Endothelial cell of umbilical vein (primary cell): Measurements from ENCODE around the gene TRAK1.

Experiments used
- CTCF ChIP-seq, 2 donors: IDR thresholded peaks; 1 replicate in 1 of 2; 2 replicates in 1 of 2; pipeline ENCODE4 v1.5.1; 2011; ENCODE audit warnings: low read length in 2 of 2, mild to moderate bottlenecking in 2 of 2, moderate library complexity in 2 of 2, control low read depth in 1 of 2, inconsistent platforms in 1 of 2, low read depth in 1 of 2; ENCODE audit not compliant: insufficient read depth in 1 of 2; ENCODE audit errors: extremely low read depth in 1 of 2
- EZH2 ChIP-seq: IDR thresholded peaks from 2 replicates; pipeline ENCODE4 v1.6.1; 2012; ENCODE audit warnings: borderline replicate concordance, low read depth, mild to moderate bottlenecking, moderate library complexity, low read length, inconsistent platforms; ENCODE audit not compliant: severe bottlenecking
- JUN ChIP-seq: IDR thresholded peaks from 2 replicates; pipeline ENCODE4 v1.6.1; 2011; ENCODE audit warnings: borderline replicate concordance, low read depth; ENCODE audit not compliant: insufficient read length, insufficient read depth
- MYC ChIP-seq: IDR thresholded peaks from one replicate; pipeline ENCODE4 v1.6.1; 2011; ENCODE audit warnings: mild to moderate bottlenecking, low read depth, low read length
- POLR2A ChIP-seq: IDR thresholded peaks from 2 replicates; pipeline ENCODE4 v1.6.1; 2012; ENCODE audit warnings: low read depth, mild to moderate bottlenecking, control low read depth, low read length
- POLR2AphosphoS5 ChIP-seq: IDR thresholded peaks from 2 replicates; pipeline ENCODE4 v1.6.1; 2012; ENCODE audit warnings: low read depth, mild to moderate bottlenecking, control low read depth, low read length, moderate library complexity; ENCODE audit not compliant: insufficient read depth

DNA sequence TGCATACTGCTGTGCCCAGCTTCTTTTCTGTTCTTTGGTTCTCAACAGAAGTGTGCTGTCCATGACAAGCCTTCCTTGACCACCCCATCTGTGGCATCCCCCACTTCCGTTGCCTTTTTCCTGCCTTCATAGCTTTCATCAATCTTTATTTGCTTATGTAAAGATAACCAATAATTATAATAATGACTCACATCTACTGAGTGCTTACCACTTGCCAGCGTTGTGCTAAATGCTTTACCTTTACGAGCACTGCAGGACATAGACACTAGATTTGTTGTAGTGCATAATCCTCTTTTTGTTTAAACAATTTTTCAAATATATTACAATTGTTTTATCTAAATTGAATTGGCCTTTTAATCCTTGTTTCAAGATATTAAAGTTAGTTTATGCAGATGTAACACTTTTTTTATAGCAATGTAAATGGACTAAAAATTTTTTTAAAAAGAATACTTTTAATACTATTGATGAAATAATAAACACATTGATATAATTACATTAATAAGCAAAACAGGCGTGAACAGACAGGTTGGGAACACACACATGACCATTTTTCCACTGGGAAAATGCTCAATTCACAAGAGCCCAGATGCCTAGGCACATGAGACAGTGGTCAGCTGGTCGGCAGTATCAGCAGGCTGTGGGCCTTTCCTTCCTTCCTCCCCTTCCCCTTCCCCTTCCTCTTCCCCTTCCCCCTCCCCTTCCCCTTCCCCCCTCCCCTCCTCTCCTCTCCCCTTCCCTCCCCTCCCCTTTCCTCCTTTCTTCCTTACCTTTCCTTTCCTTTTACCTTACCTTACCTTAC, 42.5 kb downstream of the TRAK1 start:
- no peak for TF ChIP-seq EZH2
- TF ChIP-seq CTCF (IDR thresholded peaks at IDR 0.05; ENCODE audit: extremely low read depth in 1 of 2, insufficient read depth in 1 of 2, low read depth in 1 of 2, low read length in 2 of 2) = no peak
- TF ChIP-seq POLR2AphosphoS5 = no peak
- TF ChIP-seq POLR2A = no peak
- no peak for TF ChIP-seq JUN
- no peak for TF ChIP-seq MYC
